Stomach (tissue), 4 donors: Measurements from ENCODE around the gene MEIKIN.

Experiments used
- EP300 ChIP-seq: sonication (generic); formaldehyde crosslinking; IDR thresholded peaks from one replicate; pipeline ENCODE4 v1.6.1; 2017; ENCODE audit warnings: antibody characterized with exemption
- POLR2A ChIP-seq, 4 donors: fragments of 450-650 bp; IDR thresholded peaks; one replicate each; pipeline ENCODE4 v1.6.1; 2016; ENCODE audit warnings: antibody characterized with exemption in 4 of 4, control low read depth in 2 of 4, mild to moderate bottlenecking in 1 of 4, moderate library complexity in 1 of 4
- POLR2AphosphoS5 ChIP-seq, 3 donors: sonication (generic); formaldehyde crosslinking; IDR thresholded peaks; one replicate each; pipeline ENCODE4 v1.6.1; 2016; ENCODE audit warnings: antibody characterized with exemption in 3 of 3
- TF ChIP-seq, protein P1 (sequence below), 7 experiments: fragments of 450-650 bp in 4 of 7; fragments of 200-600 bp in 3 of 7; sonication (generic) in 3 of 7; IDR thresholded peaks; one replicate each; pipeline ENCODE4 v1.5.1; 2016 to 2019; ENCODE audit warnings: antibody characterized with exemption in 7 of 7, control low read depth in 2 of 7, mild to moderate bottlenecking in 1 of 7

- TF ChIP-seq, protein P1, sequence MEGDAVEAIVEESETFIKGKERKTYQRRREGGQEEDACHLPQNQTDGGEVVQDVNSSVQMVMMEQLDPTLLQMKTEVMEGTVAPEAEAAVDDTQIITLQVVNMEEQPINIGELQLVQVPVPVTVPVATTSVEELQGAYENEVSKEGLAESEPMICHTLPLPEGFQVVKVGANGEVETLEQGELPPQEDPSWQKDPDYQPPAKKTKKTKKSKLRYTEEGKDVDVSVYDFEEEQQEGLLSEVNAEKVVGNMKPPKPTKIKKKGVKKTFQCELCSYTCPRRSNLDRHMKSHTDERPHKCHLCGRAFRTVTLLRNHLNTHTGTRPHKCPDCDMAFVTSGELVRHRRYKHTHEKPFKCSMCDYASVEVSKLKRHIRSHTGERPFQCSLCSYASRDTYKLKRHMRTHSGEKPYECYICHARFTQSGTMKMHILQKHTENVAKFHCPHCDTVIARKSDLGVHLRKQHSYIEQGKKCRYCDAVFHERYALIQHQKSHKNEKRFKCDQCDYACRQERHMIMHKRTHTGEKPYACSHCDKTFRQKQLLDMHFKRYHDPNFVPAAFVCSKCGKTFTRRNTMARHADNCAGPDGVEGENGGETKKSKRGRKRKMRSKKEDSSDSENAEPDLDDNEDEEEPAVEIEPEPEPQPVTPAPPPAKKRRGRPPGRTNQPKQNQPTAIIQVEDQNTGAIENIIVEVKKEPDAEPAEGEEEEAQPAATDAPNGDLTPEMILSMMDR (IDR thresholded peaks at IDR 0.05), result no peak
- TF ChIP-seq EP300, result no peak
- no peak for TF ChIP-seq POLR2AphosphoS5 (IDR thresholded peaks at IDR 0.05)
- no peak for TF ChIP-seq POLR2A (IDR thresholded peaks at IDR 0.05)
Measured at GRCh38 chr5:131825404-131826013, 120.0 kb downstream of the MEIKIN start.
